ENCODE data around the gene MSLN.

DNA sequence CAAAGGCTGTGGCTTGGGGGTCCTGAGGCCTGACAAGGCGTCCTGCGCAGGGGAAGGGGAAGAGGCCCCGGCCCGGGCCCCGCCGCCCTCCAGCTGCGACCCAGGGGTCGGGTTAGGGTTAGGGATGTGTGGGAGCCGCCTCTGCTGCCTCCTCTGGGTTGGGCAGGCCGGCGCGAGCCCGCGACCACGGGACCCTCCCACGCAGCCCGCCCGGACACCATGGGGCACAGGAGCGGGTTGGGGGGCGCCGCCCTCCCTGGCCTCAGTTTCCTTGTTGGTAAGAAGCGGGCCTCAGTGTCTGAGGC is 20.1 kb upstream of the MSLN start:
- TF ChIP-seq, protein P1, sequence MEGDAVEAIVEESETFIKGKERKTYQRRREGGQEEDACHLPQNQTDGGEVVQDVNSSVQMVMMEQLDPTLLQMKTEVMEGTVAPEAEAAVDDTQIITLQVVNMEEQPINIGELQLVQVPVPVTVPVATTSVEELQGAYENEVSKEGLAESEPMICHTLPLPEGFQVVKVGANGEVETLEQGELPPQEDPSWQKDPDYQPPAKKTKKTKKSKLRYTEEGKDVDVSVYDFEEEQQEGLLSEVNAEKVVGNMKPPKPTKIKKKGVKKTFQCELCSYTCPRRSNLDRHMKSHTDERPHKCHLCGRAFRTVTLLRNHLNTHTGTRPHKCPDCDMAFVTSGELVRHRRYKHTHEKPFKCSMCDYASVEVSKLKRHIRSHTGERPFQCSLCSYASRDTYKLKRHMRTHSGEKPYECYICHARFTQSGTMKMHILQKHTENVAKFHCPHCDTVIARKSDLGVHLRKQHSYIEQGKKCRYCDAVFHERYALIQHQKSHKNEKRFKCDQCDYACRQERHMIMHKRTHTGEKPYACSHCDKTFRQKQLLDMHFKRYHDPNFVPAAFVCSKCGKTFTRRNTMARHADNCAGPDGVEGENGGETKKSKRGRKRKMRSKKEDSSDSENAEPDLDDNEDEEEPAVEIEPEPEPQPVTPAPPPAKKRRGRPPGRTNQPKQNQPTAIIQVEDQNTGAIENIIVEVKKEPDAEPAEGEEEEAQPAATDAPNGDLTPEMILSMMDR (IDR thresholded peaks at IDR 0.05; ENCODE audit: low read length): no peak
- TF ChIP-seq EZH2 (IDR thresholded peaks at IDR 0.05; ENCODE audit: borderline replicate concordance, low read length): no peak

Data from OCI-LY1 (cell line).